NCI-H2196 (cell line): ENCODE measurements around the gene SLC1A3.

Experiments used
- DNase-seq: peaks from one replicate; lab custom pipeline; 2025; ENCODE audit not compliant: unreplicated experiment; lab: John Stamatoyannopoulos, UW

The SLC1A3 gene

GRCh38 chr5:36654564-36654963, 48.2 kb downstream of the SLC1A3 start:
- DNase-seq = no peak

DNA sequence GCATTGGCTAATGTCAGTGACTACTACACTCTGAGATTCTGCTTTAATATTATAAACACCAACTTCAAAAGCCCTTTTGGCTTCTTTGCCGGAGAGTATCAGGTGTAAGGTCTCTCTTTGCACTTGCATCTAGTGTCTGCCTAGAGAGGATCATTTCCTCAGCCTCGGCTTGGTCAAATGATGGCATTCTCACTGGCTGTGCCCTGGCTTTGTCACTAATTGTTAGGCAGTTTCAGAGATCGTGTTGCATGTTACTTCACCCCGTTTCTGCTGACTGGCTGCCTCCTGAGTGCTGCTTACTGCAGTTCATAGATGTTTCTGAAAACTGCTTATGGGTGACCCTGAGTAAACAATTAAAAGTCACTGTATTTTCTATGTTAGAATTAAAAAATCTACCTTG, 48.8 kb downstream of the SLC1A3 start:
- DNase-seq = no peak

- no peak for DNase-seq
Measured at GRCh38 chr5:36656556-36656955, 50.1 kb downstream of the SLC1A3 start.

GRCh38 chr5:36657563-36657995, 51.2 kb downstream of the SLC1A3 start:
- peak; percentile 42 for DNase-seq

GRCh38 chr5:36658038-36658756, 51.8 kb downstream of the SLC1A3 start:
- DNase-seq = no peak

GRCh38 chr5:36659411-36659810, 53.0 kb downstream of the SLC1A3 start:
- no peak for DNase-seq

- no peak for DNase-seq
Measured at GRCh38 chr5:36660397-36661049, 54.1 kb downstream of the SLC1A3 start.

GRCh38 chr5:36661456-36662220, 55.2 kb downstream of the SLC1A3 start:
- no peak for DNase-seq

- no peak for DNase-seq
Measured at GRCh38 chr5:36662291-36662851, 56.0 kb downstream of the SLC1A3 start.

- no peak for DNase-seq
Measured at GRCh38 chr5:36664766-36665165, 58.4 kb downstream of the SLC1A3 start.

DNA sequence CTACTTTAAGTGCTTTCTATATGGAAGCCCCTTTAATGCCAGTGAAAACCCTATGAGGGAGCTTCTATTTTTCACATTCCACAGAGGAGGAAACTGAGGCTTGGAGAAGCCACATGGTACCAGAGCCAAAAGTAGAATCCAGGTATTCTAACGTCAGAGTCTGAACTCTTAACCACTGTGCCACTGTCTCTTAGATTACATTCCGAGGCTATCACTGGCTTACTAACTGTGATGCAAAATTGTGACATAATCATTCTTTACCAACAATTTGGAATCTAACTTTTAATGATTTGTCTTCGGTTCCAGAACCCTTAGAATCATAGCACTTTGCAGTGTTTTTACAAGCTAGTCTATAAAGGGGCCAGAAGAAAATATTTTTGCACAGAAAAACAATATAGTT, 59.2 kb downstream of the SLC1A3 start:
- no peak for DNase-seq

GRCh38 chr5:36666274-36666673, 59.9 kb downstream of the SLC1A3 start:
- DNase-seq = no peak

DNA sequence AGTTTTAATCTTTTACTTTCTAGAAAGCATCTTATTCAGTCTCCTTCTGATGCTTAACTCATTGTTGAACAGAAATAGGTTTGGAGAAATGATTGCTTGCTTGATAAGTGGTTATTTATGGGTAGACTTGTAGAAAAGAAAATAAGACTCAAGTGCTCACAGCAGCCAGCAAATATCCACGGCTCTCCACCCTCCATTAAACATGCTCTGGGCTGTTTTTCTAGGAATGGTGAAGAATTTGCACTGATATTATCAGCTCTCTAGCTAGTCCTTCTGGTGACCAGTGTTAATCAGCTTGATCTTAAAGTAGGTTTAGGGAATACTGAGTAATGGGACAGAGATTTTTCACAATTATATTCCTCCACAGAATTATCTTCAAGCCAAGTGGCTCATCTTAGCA, 60.6 kb downstream of the SLC1A3 start:
- no peak for DNase-seq

- DNase-seq = no peak
Measured at GRCh38 chr5:36667824-36668223, 61.4 kb downstream of the SLC1A3 start.

GRCh38 chr5:36669015-36669651, 62.7 kb downstream of the SLC1A3 start:
- DNase-seq = no peak

DNA sequence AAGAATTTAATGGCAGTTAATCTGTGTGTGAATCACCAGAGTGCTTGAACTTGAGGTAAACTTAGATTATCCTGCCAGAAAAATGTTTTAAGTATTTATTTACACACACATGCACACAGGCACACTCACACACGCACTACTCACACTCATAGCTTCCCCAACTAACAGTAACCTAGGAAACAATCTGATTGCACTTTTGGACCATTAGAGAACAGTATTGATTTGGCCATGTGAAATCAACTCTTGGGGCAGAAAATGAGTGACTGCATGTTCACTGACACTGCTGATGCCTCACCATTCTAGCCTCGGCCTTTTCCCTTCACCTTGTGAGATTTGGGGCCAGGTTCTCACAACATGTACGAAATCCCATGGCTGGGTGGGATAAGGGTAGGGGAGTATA, 64.1 kb downstream of the SLC1A3 start:
- no peak for DNase-seq

GRCh38 chr5:36675282-36675681, 68.9 kb downstream of the SLC1A3 start:
- DNase-seq = no peak

- DNase-seq = no peak
Measured at GRCh38 chr5:36679221-36679989, 73.0 kb downstream of the SLC1A3 start.

GRCh38 chr5:36680066-36680465, 73.7 kb downstream of the SLC1A3 start:
- no peak for DNase-seq

DNA sequence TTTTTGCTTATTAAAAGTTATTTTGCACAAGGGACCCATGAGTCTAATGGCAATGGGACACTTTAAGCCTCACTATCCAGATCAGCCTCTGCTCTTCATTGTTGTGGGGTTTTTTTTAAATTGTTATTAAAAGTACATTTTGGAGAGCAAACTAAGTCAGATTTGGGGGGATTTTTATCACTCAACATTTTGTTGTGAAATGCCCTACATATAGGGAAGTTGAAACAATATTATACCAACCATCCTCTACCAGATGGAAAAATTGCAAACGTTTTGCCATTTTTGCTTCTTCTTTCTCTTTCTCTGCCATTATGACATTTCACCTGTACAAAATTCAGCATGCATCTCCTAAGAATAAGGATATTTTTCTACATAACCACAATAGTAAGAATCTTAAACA, 75.3 kb downstream of the SLC1A3 start:
- no peak for DNase-seq
